NCI-H2081 (cell line): ENCODE results near the gene MUSTN1.

Experiments
- DNase-seq, 2 experiments: peaks; one replicate each; lab custom pipeline; 2025; lab: John Stamatoyannopoulos, UW

Gene MUSTN1

DNA sequence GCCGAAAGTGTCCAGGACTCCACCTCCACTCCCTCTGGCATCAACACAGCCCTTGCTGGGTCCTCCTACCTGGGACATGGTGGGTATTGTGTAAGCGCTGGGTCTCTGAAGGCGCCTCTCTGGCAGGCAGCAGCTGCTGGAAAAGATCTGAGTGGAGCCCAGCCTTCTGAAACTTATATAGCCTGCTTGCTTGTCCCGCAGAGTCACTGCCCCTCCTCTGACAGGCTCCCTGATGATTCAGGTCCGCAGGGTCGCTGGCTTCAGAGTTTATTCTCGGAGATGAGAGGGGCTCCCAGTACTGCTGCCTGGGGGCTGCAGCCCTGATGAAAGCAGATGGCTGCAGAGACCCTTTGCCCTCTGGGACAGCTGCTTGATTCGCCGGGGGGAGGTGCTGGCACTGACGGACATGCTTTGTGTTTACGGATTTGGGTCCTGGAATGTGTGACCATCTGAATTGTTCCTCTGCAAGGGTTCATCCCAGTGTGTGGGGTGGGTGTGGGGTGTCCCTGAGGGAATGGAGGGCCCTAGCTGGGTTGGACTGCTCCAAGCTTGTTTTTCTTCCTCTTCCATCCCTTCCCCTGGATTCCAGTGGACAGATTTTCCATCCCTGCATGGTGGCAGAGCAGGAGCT lies at the start of gene MUSTN1:
Gene MUSTN1, minus strand, starts transcription at position 149 of the 631 bp plus-strand sequence. Its CDS starts 71 bp downstream, at position 78.
- DNase-seq: no peak

DNA sequence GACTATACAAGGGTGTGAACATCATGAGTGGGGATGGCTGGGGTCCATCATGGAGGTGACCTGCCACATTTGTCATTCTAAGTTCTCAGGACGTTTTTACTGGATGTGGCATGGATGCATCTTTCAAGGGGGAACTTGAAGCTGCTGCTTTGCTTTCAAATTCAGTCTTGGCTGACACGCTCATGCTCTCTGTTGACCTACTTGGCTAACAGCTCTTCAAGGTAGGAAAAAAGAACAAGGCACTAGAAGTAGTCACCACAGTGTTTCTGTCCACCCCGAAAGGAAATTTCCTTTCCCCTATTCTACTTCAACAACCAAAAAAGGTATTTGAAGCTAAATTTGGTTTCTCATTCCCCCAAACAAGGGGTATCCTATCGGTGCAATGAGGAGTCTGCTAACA lies 47.6 kb upstream of the MUSTN1 start:
- DNase-seq: no peak

DNA sequence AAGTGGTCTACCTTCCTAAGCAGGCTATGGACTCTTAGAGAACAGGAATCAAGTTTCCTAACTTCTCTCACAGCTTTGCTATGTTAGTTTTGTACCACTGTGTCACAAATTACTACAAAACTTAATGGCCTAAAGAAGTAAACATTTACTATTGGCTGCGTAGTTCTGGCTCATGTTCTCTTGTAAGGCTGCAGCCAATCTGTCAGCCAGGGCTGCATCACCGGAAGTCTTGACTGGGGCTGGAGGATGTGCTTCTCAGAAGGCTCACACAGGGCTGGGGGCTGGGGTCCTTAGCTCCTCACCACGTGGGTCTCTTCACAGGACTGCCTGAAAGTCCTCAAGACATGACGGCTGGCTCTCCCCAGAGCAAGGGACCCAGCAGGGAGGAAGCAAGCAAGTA lies 47.1 kb upstream of the MUSTN1 start:
- DNase-seq: no peak

DNA sequence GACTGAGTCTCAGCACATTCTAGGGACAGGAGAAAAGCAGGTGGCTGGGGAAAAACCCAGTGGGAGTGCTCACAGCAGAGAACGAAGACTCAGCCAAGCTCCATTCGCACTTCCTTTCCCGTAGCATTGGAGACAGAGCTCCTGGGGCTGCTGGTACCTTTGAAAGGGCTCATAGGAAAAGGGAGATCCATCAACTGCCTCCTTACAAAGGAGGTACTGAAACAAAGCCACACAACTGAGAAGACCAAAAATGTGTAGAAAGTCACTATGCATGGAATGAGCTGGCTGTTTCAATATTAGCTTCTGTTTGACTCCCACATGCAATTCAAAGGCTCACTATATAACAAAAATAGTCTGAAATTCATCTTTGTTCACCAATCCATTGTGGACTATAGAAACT lies 45.7 kb upstream of the MUSTN1 start:
- no peak for DNase-seq

DNA sequence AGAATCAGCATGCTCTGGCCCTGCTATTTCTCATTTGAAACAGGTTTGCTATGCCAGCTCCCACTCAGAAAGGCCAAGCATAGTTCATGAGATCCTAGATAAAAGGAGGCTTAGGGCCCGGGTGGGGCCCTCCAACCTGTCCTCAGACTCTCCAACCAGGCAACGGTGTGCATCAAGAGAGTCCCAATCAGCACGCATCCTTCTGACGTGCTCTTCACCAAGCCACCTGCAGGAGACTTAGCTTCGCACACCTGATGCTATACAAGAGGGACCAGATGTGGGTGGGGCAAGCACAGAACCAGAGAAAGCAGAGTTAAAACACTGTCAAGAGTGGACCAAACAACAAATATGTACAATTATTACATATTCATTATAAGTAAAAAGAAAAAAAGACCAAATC lies 45.2 kb upstream of the MUSTN1 start:
- no peak for DNase-seq

DNA sequence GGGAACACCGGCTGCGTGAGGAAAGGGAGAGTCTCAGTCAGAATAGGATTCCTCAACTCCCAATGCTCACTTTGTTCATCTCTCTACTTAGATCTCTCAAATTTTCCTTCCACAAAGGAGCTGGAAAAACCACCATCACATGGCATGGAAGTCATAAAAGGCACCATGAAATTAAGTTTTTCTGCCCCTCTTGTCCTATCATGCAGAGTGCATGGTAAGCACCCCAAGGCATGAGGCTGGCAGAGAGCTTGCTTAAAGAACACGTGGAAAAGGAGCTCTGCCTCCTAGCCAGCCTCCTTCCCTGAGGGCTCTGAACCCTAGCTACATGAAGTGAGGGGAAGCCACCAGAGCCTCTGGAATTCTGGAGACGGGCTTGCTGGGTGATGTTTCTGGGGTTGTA lies 44.8 kb upstream of the MUSTN1 start:
- no peak for DNase-seq

DNA sequence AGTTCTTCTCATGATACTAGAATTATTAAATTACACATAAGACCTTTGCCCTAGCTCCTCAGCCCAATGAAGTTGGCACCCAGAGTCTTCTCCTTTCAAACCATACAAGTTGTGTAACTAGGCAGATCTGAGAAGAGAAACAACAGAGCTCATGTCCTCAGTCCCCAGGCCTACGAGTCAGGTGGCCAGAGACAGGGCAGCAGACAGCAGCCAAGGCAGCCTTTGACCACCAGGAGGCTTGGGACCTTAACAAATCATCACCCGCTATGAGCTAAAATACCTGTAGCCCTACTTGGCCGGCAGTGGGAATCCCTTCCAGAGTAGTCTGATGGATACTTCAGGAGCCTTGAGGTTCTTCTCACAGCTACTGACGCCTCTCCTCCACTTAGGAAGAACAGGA lies 44.3 kb upstream of the MUSTN1 start:
- no peak for DNase-seq

DNA sequence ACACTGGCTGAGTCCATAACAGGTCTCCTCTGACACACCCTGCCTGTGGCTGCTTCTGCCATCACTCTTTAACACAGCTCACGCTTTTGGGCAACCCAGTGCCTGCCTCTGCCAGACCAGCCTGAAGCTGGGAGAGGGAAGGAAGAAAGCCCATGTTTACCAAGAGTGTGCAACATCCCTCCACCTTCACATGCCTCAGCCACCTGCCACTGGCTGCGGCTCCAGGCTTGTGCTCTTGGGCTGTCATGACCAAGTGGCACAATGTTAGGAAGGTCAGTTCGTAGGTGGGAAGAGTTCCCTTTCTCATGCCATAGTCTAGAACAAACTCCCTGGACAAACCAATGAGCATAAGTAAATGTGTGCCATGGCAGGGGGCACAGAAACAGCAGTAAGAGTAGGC lies 42.3 kb upstream of the MUSTN1 start:
- no peak for DNase-seq

DNA sequence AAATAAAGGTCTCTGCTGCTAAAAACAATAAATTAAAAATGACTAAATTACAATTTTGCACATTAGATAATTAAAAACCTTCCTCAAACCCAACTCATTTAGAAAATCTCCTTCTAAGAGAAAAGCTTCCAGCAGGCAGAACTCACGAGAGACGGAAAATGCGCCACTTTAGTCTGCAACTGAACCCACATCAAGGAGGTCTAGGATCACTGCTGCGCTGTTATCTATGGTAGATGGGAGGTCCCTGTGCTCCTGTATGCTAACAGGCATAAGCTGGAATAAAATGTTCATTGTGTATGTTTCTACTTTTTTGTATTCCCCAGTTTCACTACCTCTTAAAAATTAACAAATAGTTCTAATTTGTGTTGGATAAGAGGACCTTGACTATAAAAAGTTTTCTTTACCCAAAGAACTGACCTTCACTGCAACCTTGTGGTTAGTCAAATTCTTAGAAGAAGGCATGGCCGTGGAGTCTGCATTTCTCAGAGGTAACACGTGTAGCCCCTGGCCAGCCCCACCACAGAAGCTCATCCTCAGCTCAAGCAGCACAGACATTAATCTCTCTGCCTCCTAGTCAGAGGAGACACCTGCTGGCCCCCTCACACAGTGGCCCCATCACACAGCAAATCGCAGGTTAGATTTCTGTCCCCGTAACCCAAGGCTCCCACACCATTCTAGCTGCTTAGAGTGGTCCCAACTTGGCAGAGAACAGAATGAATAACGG lies 40.2 kb upstream of the MUSTN1 start:
- DNase-seq: no peak

DNA sequence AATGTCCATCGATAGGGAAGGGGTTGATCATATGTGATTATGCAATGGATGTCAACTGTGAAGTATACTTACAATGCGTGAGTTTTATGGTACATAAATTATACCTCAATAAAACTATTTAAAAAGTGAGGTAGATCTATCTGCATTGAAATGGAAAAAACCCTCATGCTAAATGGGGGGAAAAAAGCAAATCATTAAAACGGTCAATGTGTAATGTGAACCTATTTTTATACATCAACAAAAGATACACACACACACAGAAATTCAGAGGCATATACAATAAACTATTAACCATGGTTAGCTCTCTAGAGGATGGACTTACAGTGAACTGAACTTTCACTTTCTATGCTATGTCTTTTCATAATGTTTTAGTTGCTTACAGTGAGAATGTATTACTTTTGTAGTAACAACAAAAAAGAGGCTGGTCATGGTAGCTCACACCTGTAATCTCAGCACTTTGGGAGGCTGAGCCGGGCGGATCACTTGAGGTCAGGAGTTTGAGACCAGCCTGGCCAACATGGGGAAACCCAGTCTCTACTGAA lies 39.4 kb upstream of the MUSTN1 start:
- no peak for DNase-seq

DNA sequence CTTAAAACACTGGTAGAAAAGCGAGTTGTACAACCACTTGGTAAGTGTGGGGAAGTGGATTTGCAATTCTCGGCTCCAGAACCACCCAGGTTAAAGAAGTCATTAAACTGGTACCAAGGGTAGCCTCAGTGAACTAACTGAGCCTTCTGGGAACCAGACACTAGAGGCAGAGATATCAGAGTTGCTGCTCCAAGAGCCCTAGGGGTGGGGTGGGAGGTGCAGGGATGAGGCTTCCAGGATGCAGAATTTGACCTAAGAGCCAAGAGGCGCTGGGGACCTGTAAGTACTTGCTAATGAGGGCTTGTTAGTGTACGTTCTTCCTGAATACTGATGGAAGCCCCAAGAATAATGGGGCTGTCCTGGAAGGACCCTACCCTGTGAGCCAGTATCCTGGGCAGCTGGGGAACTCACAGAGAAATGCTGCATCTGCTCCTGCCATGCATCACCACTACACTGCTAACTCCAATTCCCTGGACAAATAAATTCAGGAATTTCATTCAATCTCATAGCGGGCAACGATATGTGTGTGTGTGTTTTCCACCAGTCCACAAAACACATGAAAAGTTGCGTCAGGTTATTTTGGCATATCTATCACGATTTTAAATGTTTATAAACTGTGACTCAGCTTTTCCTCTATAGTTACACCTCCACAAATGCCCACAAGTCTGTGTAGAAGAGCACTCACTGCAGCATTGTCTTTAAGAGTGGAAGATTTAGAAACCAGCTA lies 38.8 kb upstream of the MUSTN1 start:
- no peak for DNase-seq

DNA sequence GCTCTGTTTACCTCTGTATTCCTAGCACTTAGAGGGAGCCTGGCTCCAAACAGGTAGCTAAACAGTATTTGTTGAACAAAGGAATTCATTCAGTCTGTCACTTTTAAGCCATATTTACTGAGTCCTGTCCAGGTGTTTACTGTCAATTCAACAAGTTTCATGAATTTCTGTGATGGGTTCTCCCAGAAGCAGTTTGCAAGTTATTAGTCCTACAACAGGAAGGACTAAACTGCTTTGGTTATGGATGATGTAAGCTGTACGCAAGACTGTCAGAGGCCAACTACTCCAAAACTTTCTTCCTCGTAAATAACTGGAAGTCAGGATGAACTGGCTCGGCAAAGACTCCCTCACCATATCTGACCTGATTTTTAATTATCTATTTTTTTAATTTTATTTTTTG lies 37.4 kb upstream of the MUSTN1 start:
- DNase-seq: no peak

DNA sequence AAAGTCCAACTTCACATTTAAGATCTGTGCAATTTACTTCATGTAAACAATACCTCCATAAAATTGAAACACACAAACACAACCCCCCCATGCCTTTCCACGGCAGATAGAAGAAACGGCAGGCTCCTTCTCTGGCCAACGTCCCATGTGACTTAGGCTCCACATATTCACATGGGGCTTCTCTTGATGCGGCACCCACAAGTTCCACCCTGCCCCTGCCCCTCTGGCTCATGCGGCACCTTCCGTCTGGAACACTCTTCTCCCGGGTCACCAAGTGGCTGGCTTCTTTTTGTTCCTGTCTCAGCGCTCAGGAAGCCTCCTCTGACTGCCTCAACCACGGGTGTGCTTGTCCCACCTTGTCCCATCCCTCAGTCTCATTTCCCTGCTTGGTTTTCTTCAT lies 36.9 kb upstream of the MUSTN1 start:
- DNase-seq: no peak

DNA sequence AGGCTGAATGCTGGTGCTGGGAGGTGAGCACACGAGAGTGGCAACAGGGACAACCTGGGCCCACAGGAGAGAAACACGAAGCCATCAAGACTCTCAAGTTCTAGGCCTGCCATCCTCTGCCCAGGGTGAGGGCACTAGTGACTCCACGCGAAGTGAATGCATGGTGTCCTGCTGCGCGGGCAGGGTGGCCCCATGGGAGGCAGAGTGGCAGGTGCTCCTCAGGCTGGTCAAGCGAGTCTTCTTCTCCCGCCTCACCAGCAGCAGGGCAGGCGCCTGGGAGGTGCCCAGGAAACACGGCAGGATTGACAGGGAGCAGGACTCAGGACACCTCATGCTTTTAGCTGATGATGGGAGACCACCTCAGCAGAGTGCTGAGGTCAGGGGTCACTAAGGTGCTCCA lies 35.7 kb upstream of the MUSTN1 start:
- DNase-seq: no peak

DNA sequence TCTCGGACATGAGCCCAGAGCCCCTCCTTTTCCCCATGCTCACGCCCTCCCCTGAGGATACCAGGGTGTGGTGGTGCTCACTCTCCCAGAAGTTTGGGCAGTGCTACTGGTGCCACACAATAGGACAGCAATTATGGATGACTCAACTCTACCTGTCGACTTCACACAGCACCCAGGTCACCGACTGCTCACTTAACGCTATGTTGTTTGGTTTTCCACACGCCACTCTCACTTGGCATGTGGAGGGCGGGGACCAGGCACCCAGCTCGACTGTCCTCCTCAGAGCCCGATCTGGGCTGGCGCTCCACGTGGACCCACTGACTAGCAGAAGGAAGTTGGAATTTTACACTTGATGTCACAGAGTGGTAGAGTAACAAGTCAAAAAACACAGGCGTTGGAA lies 31.6 kb upstream of the MUSTN1 start:
- DNase-seq: no peak

DNA sequence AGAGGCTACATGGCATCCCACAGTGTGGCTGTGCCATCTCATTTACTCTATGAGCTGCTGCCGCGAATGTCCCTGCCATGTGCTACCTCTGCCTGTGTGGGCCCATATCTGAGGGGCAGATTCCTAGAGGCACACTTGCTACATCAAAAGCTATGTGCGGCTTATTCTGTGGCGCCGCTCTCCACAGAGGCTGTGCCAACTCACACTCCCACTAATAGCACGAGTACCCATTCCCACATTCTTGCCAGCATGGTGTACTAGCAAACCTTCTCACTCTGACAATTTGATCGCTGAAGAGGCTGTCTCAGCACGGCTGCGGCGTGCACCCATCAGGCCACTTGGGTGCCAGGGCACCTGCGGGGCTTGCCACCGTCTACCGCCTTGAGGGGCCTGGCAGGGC lies 31.2 kb upstream of the MUSTN1 start:
- no peak for DNase-seq

DNA sequence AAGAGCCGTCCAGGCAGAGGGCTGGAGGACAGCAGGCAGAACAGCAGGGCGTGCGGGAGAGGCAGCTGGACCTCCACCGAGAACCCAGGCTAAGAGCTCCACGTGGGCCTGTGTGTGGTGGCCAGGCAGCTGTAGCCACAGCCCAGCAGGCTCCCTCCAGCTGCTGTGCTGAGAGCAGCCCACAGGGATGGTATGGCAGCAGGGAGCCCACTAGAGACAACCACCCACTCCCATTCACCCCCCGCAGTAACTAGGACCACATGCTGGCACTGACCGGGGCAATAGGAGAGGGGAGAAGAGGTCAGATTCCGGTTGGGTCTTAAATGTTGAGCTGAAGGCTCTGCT lies 25.6 kb upstream of the MUSTN1 start:
- no peak for DNase-seq

DNA sequence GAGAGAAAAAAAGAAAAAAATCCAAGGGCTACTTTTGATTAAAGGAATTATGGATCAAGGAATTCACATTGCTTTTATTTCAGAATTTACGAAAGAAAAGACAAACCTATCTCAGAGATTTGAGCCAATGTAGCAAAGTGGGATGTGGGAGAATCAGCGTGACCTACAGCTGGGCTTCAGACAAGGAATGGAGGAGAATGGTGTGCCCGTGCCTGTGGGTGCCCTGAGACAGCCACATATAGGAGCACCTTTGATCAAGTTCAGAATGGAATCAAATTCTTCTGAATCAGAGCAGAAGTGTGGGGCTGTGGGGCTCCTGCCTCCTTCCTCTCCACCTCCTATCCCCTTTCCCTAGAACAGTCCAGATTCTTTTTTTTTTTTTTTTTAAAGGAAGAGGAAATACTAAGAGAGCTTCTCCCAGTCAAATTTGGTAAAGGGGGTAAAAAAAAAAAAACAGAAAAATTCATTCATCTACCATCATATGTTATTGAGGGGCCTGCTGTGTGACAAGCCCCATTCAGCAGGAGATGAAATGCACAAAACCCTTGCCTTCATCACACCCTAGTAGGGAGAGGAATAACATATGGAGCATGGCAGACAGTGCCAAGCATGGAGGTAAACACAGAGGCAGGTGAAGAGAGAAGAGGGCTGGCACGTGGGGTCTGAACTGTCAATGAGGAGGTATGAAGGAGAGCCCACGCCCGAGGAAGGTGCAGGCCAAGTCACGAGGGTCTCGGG lies 25.0 kb upstream of the MUSTN1 start:
- DNase-seq: no peak

DNA sequence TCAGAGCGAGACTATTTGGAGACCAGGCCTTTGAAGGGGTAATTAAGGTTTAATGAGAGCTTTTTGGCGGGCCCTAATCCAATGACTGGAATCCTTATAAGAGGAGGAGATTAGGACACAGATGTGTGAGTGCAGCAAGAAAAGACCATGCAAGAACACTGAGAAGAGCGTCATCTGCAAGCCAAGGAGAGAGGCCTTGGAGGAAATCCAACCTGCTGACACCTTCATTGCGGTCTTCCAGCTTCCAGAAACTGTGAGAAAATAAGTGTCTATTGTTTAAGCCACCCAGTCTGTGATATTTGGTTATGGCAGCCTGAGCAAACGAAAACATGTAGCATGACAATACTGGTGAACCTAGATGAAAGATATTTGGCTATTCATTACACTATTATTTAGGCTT lies 23.0 kb upstream of the MUSTN1 start:
- DNase-seq: no peak

DNA sequence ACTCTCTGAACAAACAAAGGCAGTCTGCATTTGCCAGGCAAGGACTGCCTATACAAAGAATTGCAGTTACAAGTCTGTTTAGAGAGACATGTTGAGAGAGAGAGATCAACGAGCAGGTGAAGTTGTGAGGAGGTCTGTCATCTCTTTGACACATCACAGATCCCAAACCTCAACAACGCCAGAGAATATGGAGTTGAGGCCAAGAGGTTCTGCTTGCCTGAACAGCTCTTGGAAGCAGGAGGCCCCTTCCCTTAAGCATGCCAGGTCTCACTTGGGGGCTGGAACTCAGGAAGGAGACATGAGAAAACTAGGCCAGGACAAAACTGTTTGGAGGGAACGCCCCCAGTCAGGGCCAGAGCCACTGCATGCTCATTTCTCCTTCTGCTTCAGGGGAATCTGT lies 22.3 kb upstream of the MUSTN1 start:
- no peak for DNase-seq

DNA sequence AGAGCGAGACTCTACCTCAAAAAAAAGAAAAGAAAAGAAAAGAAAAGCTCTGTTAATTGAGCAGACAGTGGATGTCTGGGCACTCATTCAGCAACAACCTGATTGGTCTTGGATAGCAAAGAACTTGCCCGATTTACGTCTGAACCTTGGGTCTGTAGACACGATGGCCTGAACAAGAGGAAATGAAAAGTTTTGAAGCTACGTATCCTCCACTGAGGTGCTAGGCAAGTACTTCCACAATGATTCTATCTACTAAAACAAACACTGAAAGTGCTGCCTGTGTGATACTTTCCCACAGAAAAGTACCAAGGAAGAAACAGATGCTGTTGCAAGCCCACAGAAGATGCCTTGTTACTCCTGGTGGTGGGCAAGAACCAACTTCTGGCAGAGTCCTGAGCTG lies 21.8 kb upstream of the MUSTN1 start:
- DNase-seq: no peak

DNA sequence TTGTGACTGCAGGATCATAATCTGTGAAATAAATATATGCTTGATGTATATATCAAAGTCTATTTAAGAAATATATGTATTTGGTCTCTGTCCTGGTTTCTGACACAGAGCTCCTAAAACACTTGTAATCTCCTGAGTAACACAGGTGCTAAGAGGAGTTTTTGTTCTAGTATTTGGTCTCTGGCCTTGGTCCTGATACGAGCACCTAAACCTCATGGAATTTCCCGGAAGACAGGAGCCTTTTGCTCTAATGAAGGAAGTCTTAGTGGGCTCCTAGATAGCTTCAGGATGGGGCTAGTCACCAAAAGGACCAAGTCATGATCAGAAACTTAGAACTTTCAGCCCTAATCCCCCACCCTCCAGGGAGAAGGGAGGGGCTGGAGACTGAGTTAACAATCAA lies 19.2 kb upstream of the MUSTN1 start:
- no peak for DNase-seq

DNA sequence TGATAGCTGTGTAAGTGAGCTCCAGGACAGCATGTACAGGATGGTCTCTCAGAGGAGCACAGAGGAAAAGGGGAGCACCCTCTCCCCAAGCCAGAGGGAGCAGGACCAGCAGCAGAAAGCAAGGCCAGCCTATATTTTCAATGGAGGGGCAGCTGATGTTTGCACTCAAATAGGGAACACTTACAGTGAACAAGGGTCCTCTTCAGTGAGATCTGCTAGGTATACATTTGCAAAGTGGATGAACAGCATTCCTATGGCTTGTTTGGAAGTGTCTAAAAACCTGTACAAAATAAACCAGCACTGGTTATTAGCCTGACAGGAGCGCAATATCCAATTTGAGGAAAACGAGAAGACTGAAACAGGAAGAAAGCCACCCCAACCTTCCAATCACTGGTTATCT lies 17.6 kb upstream of the MUSTN1 start:
- no peak for DNase-seq
